B cell (primary cell): Measurements from ENCODE around the gene CENPX. TPM values are rescaled to one million over a fixed set of nuclear protein-coding genes. Genes with fewer than 3 reads are reported as not detected.

Experiments
- ATAC-seq: fragments of 200-7000 bp; cut with Tn5 transposase; one replicate; pipeline ENCODE4 v1.10.0; 2021; ENCODE audit warnings: low read depth, mild to moderate bottlenecking, moderate number of reproducible peaks, moderate library complexity
- CTCF ChIA-PET: fragments of 350-600 bp; sonication (Branson Sonifier 250); formaldehyde crosslinking; loops from one replicate; lab custom pipeline; 2021; ENCODE audit warnings: antibody characterized with exemption, inconsistent platforms; lab: Charles Lee
- POLR2A ChIA-PET: fragments of 350-600 bp; sonication (Branson Sonifier 250); formaldehyde crosslinking; loops from one replicate; lab custom pipeline; 2021; ENCODE audit warnings: antibody characterized with exemption; lab: Charles Lee
- DNase-seq: peaks from one replicate; pipeline ENCODE4 v3.0.0; 2013
- H2AFZ ChIP-seq: 2 replicates; pipeline ENCODE4 v1.6.1; 2012; ENCODE audit warnings: mild to moderate bottlenecking, low read depth, low read length; ENCODE audit not compliant: insufficient read depth, poor library complexity, severe bottlenecking
- H3K27ac ChIP-seq, 2 donors: 1 replicate in 1 of 2; 2 replicates in 1 of 2; pipeline ENCODE4 v1.5.1; 2012 to 2013; ENCODE audit warnings: low read length in 2 of 2, mild to moderate bottlenecking in 2 of 2, moderate library complexity in 1 of 2
- H3K27me3 ChIP-seq, 4 experiments: fragments of 200-600 bp in 1 of 4; sonication (generic) in 1 of 4; replicated peaks in 1 of 4; 1 replicate in 2 of 4; 2 replicates in 2 of 4; pipeline versions ENCODE4 v1.6.1 to v1.7.0; 2013 to 2016; ENCODE audit warnings: low read length in 3 of 4, mild to moderate bottlenecking in 2 of 4, mixed read lengths in 1 of 4, moderate library complexity in 1 of 4; ENCODE audit not compliant: insufficient read depth in 4 of 4, control insufficient read depth in 3 of 4; ENCODE audit errors: control extremely low read depth in 1 of 4
- H3K36me3 ChIP-seq, 2 experiments: replicated peaks in 1 of 2; 1 replicate in 1 of 2; 2 replicates in 1 of 2; pipeline versions ENCODE4 v1.6.1 to v1.7.1; 2013; ENCODE audit warnings: low read length in 1 of 2; ENCODE audit not compliant: insufficient read depth in 2 of 2, control insufficient read depth in 1 of 2; ENCODE audit errors: control extremely low read depth in 1 of 2, extremely low read depth in 1 of 2
- H3K4me1 ChIP-seq, 2 donors: fragments of 200-600 bp in 1 of 2; sonication (generic) in 1 of 2; 1 replicate in 1 of 2; 2 replicates in 1 of 2; pipeline versions ENCODE4 v1.5.1 to v1.6.1; 2013 to 2017; ENCODE audit warnings: low read length in 2 of 2; ENCODE audit not compliant: control insufficient read depth in 2 of 2, insufficient read depth in 2 of 2
- H3K4me2 ChIP-seq: replicated peaks from 2 replicates; pipeline ENCODE3; 2012; ENCODE audit warnings: mild to moderate bottlenecking, low read depth, low read length; ENCODE audit not compliant: poor library complexity, severe bottlenecking
- H3K4me3 ChIP-seq, 5 experiments: fragments of 200-600 bp in 1 of 5; sonication (generic) in 1 of 5; 1 replicate in 3 of 5; 2 replicates in 2 of 5; pipeline versions ENCODE4 v1.5.1 to v1.7.0; 2011 to 2016; ENCODE audit warnings: low read length in 4 of 5, mild to moderate bottlenecking in 4 of 5, low read depth in 2 of 5, control low read depth in 1 of 5, moderate library complexity in 1 of 5; ENCODE audit not compliant: insufficient read depth in 1 of 5; ENCODE audit errors: control extremely low read depth in 1 of 5, extremely low read depth in 1 of 5
- H3K79me2 ChIP-seq: fragments of 200-600 bp; sonication (generic); one replicate; pipeline ENCODE4 v1.6.0; 2016; ENCODE audit warnings: low read length; ENCODE audit not compliant: control insufficient read depth, insufficient read depth
- H3K9ac ChIP-seq: fragments of 200-600 bp; sonication (generic); 2 replicates; pipeline ENCODE4 v1.6.1; 2017; ENCODE audit warnings: mild to moderate bottlenecking, low read length, moderate library complexity
- H3K9me3 ChIP-seq, 3 donors: one replicate each; pipeline versions ENCODE4 v1.6.1 to v1.7.1; 2013; ENCODE audit warnings: low read length in 2 of 3; ENCODE audit not compliant: control insufficient read depth in 2 of 3, insufficient read depth in 1 of 3; ENCODE audit errors: control extremely low read depth in 1 of 3
- H4K20me1 ChIP-seq: 2 replicates; pipeline ENCODE4 v1.6.0; 2012; ENCODE audit warnings: mild to moderate bottlenecking, low read length; ENCODE audit not compliant: insufficient read depth, control insufficient read depth, poor library complexity, severe bottlenecking
- H3K27ac Mint-ChIP-seq: one replicate; pipeline ENCODE4 v1.8.0; 2021; ENCODE audit warnings: mixed read lengths
- H3K27me3 Mint-ChIP-seq: one replicate; pipeline ENCODE4 v1.8.0; 2021; ENCODE audit warnings: mixed read lengths
- H3K4me1 Mint-ChIP-seq: one replicate; pipeline ENCODE4 v1.8.0; 2021; ENCODE audit warnings: mixed read lengths
- H3K4me3 Mint-ChIP-seq: one replicate; pipeline ENCODE4 v1.8.0; 2021; ENCODE audit warnings: mixed read lengths
- H3K9me3 Mint-ChIP-seq: one replicate; pipeline ENCODE4 v1.8.0; 2022; ENCODE audit warnings: mixed read lengths; ENCODE audit not compliant: insufficient read depth
- EZH2 ChIP-seq: IDR thresholded peaks from 2 replicates; pipeline ENCODE4 v1.6.1; 2012; ENCODE audit warnings: borderline replicate concordance, low read depth, mild to moderate bottlenecking, moderate library complexity, low read length; ENCODE audit not compliant: insufficient read depth, poor library complexity, severe bottlenecking
- WGBS: methylation state at CpG from one replicate; pipeline ENCODE4 v1.1.5; 2013; ENCODE audit warnings: missing lambda C conversion rate; ENCODE audit not compliant: insufficient coverage; 5-methylcytosine and 5-hydroxymethylcytosine counted together
- intact Hi-C: fragments of 100-400 bp; cut with micrococcal nuclease; formaldehyde crosslinking; loops from one replicate; pipeline ENCODE4 v1.10.0; 2022
- polyA plus RNA-seq: library from polyadenylated mRNA; depleted of rRNA; stranded (reverse); fragments of >200 nt; gene quantifications from 2 replicates; pipeline ENCODE4 v1.2.3, GENCODE V29; 2012
- total RNA-seq, 2 donors: library from RNA; stranded (reverse); fragments of 120-200 nt in 1 of 2; gene quantifications; 1 replicate in 1 of 2; 2 replicates in 1 of 2; pipeline versions ENCODE4 v1.2.3 to v1.2.4, GENCODE V29; 2013 to 2022
- TF ChIP-seq, protein P1 (sequence below): fragments of 200-600 bp; IDR thresholded peaks from one replicate; pipeline ENCODE4 v1.8.0; 2022; ENCODE audit warnings: antibody characterized with exemption, mild to moderate bottlenecking

CENPX gene
- total and polyA plus RNA-seq, 2 donors (not counting 1 experiment from before 2014, with no cell fraction given) = 37.0 to 40.1 TPM

DNA sequence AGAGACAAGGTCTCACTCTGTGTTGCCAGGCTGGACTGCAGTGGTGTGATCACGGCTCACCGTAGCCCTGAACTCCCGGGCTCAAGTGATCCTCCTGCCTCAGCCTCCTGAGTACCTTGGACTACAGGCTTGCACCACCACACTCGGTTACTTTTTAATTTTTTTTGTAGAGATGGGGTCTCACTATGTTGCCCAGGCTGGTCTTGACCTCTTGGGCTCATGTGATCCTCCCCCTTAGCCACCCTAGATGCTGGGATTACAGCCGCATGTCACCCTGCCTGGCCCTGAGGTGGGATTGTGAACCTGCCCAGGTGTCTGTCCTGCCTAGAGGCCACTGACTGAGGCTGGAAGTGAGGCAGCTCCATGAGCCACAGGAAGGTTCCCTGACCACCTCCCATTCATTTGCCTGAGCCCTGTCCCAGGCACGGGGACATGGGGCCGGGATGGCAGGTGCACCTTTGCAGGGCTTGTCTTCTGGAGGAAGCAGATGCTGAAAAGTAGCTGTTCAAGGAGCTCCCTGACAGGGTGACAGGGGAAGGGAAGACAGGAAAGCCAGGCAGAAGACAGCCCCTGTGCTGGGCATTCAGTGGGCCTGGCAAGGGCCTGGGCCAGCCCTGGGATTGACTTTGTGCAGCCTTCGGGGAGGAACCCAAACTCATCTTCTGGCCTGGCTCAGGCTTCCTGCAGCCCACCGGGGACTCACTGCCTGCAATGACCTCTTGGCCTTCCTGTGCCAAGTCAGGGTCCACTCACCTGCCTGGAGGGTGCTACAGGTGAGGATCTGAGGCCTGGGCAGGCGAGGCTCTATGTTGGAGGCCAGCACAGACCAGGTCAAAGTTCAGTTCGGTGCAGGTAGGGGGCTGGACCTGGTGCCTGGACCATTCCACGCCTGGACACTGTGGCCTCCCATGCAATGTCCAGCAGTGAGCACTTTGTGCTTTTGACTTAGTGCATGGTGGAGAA, 53.5 kb downstream of the CENPX start:
- no peak overlapping the region for H3K4me2 ChIP-seq
- 89% methylated on average over 9 of the region's 12 CpGs for WGBS
- H3K27me3 ChIP-seq = peaks cover 0 to 8% (median 2%) of the 10 kb centered on the region in 4 experiments
- no peaks in the 10 kb centered on the region for H4K20me1 ChIP-seq
- peaks cover 0 to 7% (median 4%) of the 10 kb centered on the region in 3 donors for H3K9me3 ChIP-seq
- Mint-ChIP-seq H3K9me3 (no peaks in the 10 kb centered on the region), H3K27me3 (no peaks in the 10 kb centered on the region), H3K4me3 (no peak overlapping the region), H3K27ac (no peak overlapping the region), H3K4me1 (peaks cover 15% of the 10 kb centered on the region)
- ChIA-PET POLR2A (interaction anchor here (2.7 kb wide), 1 partner anchor 8 kb away, joined by 28 read pairs; the partner anchor contains the start of gene ASPSCR1), CTCF (interaction anchor here (0.9 to 1.6 kb wide), 2 partner anchors 10 to 62 kb away, joined by 3 to 11 read pairs; partner anchors contain the start of gene RAC3)
- no peaks in the 10 kb centered on the region for H3K79me2 ChIP-seq
- H3K27ac ChIP-seq = no peak overlapping the region
- intact Hi-C loops = loop anchor here (1.0 kb wide), 1 partner anchor 8 kb away; the partner anchor contains the start of gene ASPSCR1
- H3K9ac ChIP-seq = no peak overlapping the region
- H3K4me3 ChIP-seq = no peak overlapping the region
- no peak overlapping the region for H2AFZ ChIP-seq
- ATAC-seq = no peak
- no peak for DNase-seq
- no peaks in the 10 kb centered on the region for H3K36me3 ChIP-seq
- TF ChIP-seq EZH2 = no peak
- TF ChIP-seq, protein P1, sequence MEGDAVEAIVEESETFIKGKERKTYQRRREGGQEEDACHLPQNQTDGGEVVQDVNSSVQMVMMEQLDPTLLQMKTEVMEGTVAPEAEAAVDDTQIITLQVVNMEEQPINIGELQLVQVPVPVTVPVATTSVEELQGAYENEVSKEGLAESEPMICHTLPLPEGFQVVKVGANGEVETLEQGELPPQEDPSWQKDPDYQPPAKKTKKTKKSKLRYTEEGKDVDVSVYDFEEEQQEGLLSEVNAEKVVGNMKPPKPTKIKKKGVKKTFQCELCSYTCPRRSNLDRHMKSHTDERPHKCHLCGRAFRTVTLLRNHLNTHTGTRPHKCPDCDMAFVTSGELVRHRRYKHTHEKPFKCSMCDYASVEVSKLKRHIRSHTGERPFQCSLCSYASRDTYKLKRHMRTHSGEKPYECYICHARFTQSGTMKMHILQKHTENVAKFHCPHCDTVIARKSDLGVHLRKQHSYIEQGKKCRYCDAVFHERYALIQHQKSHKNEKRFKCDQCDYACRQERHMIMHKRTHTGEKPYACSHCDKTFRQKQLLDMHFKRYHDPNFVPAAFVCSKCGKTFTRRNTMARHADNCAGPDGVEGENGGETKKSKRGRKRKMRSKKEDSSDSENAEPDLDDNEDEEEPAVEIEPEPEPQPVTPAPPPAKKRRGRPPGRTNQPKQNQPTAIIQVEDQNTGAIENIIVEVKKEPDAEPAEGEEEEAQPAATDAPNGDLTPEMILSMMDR = no peak
- peaks cover 24 to 27% of the 10 kb centered on the region in 2 donors for H3K4me1 ChIP-seq

Other genes with a start within 250 kb of the CENPX start
- not detected in 2 replicates for gene GCGR, start 218.7 kb downstream of the CENPX start, total RNA-seq
- not detected in 2 replicates for gene GCGR, start 218.7 kb downstream of the CENPX start, polyA plus RNA-seq
- 69.7 and 74.3 TPM in 2 replicates for gene MCRIP1, start 189.6 kb downstream of the CENPX start, total RNA-seq
- 59.2 and 84.0 TPM in 2 replicates for gene MCRIP1, start 189.6 kb downstream of the CENPX start, polyA plus RNA-seq
- not detected in 2 replicates for gene PPP1R27, start 187.8 kb downstream of the CENPX start, total RNA-seq
- not detected in 2 replicates for gene PPP1R27, start 187.8 kb downstream of the CENPX start, polyA plus RNA-seq
- 191 and 197 TPM in 2 replicates for gene P4HB, start 162.3 kb downstream of the CENPX start, total RNA-seq
- 37.4 and 42.5 TPM in 2 replicates for gene P4HB, start 162.3 kb downstream of the CENPX start, polyA plus RNA-seq
- gene ARHGDIA, start 151.5 kb downstream of the CENPX start, total RNA-seq = 262 and 263 TPM in 2 replicates
- 510 and 744 TPM in 2 replicates for gene ARHGDIA, start 151.5 kb downstream of the CENPX start, polyA plus RNA-seq
- 49.7 and 52.1 TPM in 2 replicates for gene ALYREF, start 131.3 kb downstream of the CENPX start, total RNA-seq
- 102 and 128 TPM in 2 replicates for gene ALYREF, start 131.3 kb downstream of the CENPX start, polyA plus RNA-seq
- 39.5 and 43.3 TPM in 2 replicates for gene ANAPC11, start 131.2 kb downstream of the CENPX start, total RNA-seq
- 110 and 120 TPM in 2 replicates for gene ANAPC11, start 131.2 kb downstream of the CENPX start, polyA plus RNA-seq
- 0.24 and 0.44 TPM in 2 replicates for gene NPB, start 120.6 kb downstream of the CENPX start, total RNA-seq
- not detected in 2 replicates for gene NPB, start 120.6 kb downstream of the CENPX start, polyA plus RNA-seq
- 34.2 and 34.9 TPM in 2 replicates for gene PCYT2, start 111.5 kb downstream of the CENPX start, total RNA-seq
- 33.4 and 38.7 TPM in 2 replicates for gene PCYT2, start 111.5 kb downstream of the CENPX start, polyA plus RNA-seq
- gene SIRT7, start 104.7 kb downstream of the CENPX start, total RNA-seq = 82.7 and 83.2 TPM in 2 replicates
- gene SIRT7, start 104.7 kb downstream of the CENPX start, polyA plus RNA-seq = 59.5 and 77.2 TPM in 2 replicates
- 27.9 and 29.0 TPM in 2 replicates for gene MAFG, start 95.1 kb downstream of the CENPX start, total RNA-seq
- gene MAFG, start 95.1 kb downstream of the CENPX start, polyA plus RNA-seq = 11.4 and 29.8 TPM in 2 replicates
- gene PYCR1, start 85.6 kb downstream of the CENPX start, total RNA-seq = 3.7 and 4.4 TPM in 2 replicates
- gene PYCR1, start 85.6 kb downstream of the CENPX start, polyA plus RNA-seq = 3.7 and 4.3 TPM in 2 replicates
- not detected in 2 replicates for gene MYADML2, start 75.6 kb downstream of the CENPX start, total RNA-seq
- gene MYADML2, start 75.6 kb downstream of the CENPX start, polyA plus RNA-seq = not detected in 2 replicates
- gene NOTUM, start 61.7 kb downstream of the CENPX start, total RNA-seq = not detected in 2 replicates
- not detected in 2 replicates for gene NOTUM, start 61.7 kb downstream of the CENPX start, polyA plus RNA-seq
- 46.7 and 50.4 TPM in 2 replicates for gene ASPSCR1, start 45.2 kb downstream of the CENPX start, total RNA-seq
- 32.3 and 34.0 TPM in 2 replicates for gene ASPSCR1, start 45.2 kb downstream of the CENPX start, polyA plus RNA-seq
- gene LRRC45, start 427 bp upstream of the CENPX start, total RNA-seq = 16.3 and 19.4 TPM in 2 replicates
- 19.6 and 20.4 TPM in 2 replicates for gene LRRC45, start 427 bp upstream of the CENPX start, polyA plus RNA-seq
- 0.41 and 0.62 TPM in 2 replicates for gene RAC3, start 8.8 kb upstream of the CENPX start, total RNA-seq
- 1.1 and 2.0 TPM in 2 replicates for gene RAC3, start 8.8 kb upstream of the CENPX start, polyA plus RNA-seq
- gene DCXR, start 14.8 kb upstream of the CENPX start, total RNA-seq = 63.9 and 70.7 TPM in 2 replicates
- gene DCXR, start 14.8 kb upstream of the CENPX start, polyA plus RNA-seq = 143 and 424 TPM in 2 replicates
- 30.1 TPM in 2 replicates for gene RFNG, start 28.9 kb upstream of the CENPX start, total RNA-seq
- gene RFNG, start 28.9 kb upstream of the CENPX start, polyA plus RNA-seq = 37.8 and 44.5 TPM in 2 replicates
- 79.5 and 80.5 TPM in 2 replicates for gene GPS1, start 29.0 kb upstream of the CENPX start, total RNA-seq
- 105 and 124 TPM in 2 replicates for gene GPS1, start 29.0 kb upstream of the CENPX start, polyA plus RNA-seq
- 109 and 112 TPM in 2 replicates for gene DUS1L, start 42.9 kb upstream of the CENPX start, total RNA-seq
- 241 and 291 TPM in 2 replicates for gene DUS1L, start 42.9 kb upstream of the CENPX start, polyA plus RNA-seq
- 35.6 and 36.8 TPM in 2 replicates for gene FASN, start 75.4 kb upstream of the CENPX start, total RNA-seq
- 19.4 and 29.6 TPM in 2 replicates for gene FASN, start 75.4 kb upstream of the CENPX start, polyA plus RNA-seq
- gene CCDC57, start 190.0 kb upstream of the CENPX start, total RNA-seq = 67.2 and 82.0 TPM in 2 replicates
- gene CCDC57, start 190.0 kb upstream of the CENPX start, polyA plus RNA-seq = 34.2 and 49.7 TPM in 2 replicates
- 65.2 and 65.7 TPM in 2 replicates for gene SLC16A3, start 206.2 kb upstream of the CENPX start, total RNA-seq
- gene SLC16A3, start 206.2 kb upstream of the CENPX start, polyA plus RNA-seq = 13.9 and 14.9 TPM in 2 replicates